ENCODE data around the gene SPRED2.

The SPRED2 gene

GRCh38 chr2:65383541-65384488 lies 48.6 kb downstream of the SPRED2 start:
- no peak for DNase-seq

- peak; percentile 76 for DNase-seq
Measured at GRCh38 chr2:65382776-65383357, 49.5 kb downstream of the SPRED2 start.

GRCh38 chr2:65382323-65382722 lies 50.1 kb downstream of the SPRED2 start:
- DNase-seq, result no peak

- DNase-seq, result peak; percentile 11
Measured at GRCh38 chr2:65381607-65382051, 50.8 kb downstream of the SPRED2 start.

GRCh38 chr2:65380255-65380654 lies 52.1 kb downstream of the SPRED2 start:
- DNase-seq, result no peak

GRCh38 chr2:65379721-65380171 lies 52.7 kb downstream of the SPRED2 start:
- no peak for DNase-seq

GRCh38 chr2:65379223-65379622 lies 53.2 kb downstream of the SPRED2 start:
- DNase-seq, result no peak

- DNase-seq, result no peak
Measured at GRCh38 chr2:65378290-65378689, 54.1 kb downstream of the SPRED2 start.

- peak; percentile 87 for DNase-seq
Measured at GRCh38 chr2:65377556-65378192, 54.7 kb downstream of the SPRED2 start.

- DNase-seq, result no peak
Measured at GRCh38 chr2:65375723-65376122, 56.7 kb downstream of the SPRED2 start.

GRCh38 chr2:65374999-65375398 lies 57.4 kb downstream of the SPRED2 start:
- no peak for DNase-seq

- DNase-seq, result no peak
Measured at GRCh38 chr2:65374575-65374974, 57.8 kb downstream of the SPRED2 start.

- DNase-seq, result no peak
Measured at GRCh38 chr2:65373365-65373918, 59.0 kb downstream of the SPRED2 start.

GRCh38 chr2:65372619-65373018 lies 59.8 kb downstream of the SPRED2 start:
- no peak for DNase-seq

GRCh38 chr2:65371074-65371434 lies 61.3 kb downstream of the SPRED2 start:
- DNase-seq, result no peak

GRCh38 chr2:65370387-65371073 lies 61.9 kb downstream of the SPRED2 start:
- DNase-seq, result peak; percentile 25

GRCh38 chr2:65369980-65370379 lies 62.4 kb downstream of the SPRED2 start:
- DNase-seq, result no peak

- DNase-seq, result no peak
Measured at GRCh38 chr2:65369574-65369973, 62.8 kb downstream of the SPRED2 start.

GRCh38 chr2:65368468-65368867 lies 63.9 kb downstream of the SPRED2 start:
- peak; percentile 43 for DNase-seq

GRCh38 chr2:65367524-65367923 lies 64.9 kb downstream of the SPRED2 start:
- DNase-seq, result peak; percentile 76

GRCh38 chr2:65366595-65367125 lies 65.7 kb downstream of the SPRED2 start:
- DNase-seq, result peak; percentile 92

- peak; percentile 17 for DNase-seq
Measured at GRCh38 chr2:65364986-65365733, 67.2 kb downstream of the SPRED2 start.

Data from MV-4-11 (cell line).